Mucosa of stomach (tissue), 1 donor: ENCODE measurements around the gene RBM43.
"Not testable (repeated sequence)": the region's sequence is repeated elsewhere in the genome, so short reads cannot be mapped to it uniquely, and the experiment has no call there.

Source experiments
- H3K27me3 ChIP-seq: one replicate; pipeline ENCODE4 v1.7.0; 2013; ENCODE audit warnings: mild to moderate bottlenecking, low read length; ENCODE audit not compliant: control insufficient read depth, insufficient read depth
- H3K36me3 ChIP-seq: one replicate; pipeline ENCODE4 v1.7.0; 2013; ENCODE audit warnings: low read length; ENCODE audit not compliant: control insufficient read depth, insufficient read depth
- H3K4me1 ChIP-seq: one replicate; pipeline ENCODE4 v1.7.0; 2013; ENCODE audit warnings: mild to moderate bottlenecking, low read length; ENCODE audit not compliant: control insufficient read depth, insufficient read depth
- H3K4me3 ChIP-seq: one replicate; pipeline ENCODE4 v1.7.0; 2013; ENCODE audit warnings: low read length
- H3K9ac ChIP-seq: one replicate; pipeline ENCODE4 v1.7.0; 2013; ENCODE audit warnings: mild to moderate bottlenecking, low read length, moderate library complexity
- H3K9me3 ChIP-seq: one replicate; pipeline ENCODE4 v1.7.0; 2013; ENCODE audit warnings: mild to moderate bottlenecking, low read length, moderate library complexity; ENCODE audit not compliant: control insufficient read depth
- donor health status: Pancreatic carcinoma.

RBM43 gene

GRCh38 chr2:151239624-151240023 lies 22.0 kb downstream of the RBM43 start:
- Histone ChIP-seq H3K4me3 (no peak overlapping the region), H3K9ac (no peak overlapping the region), H3K36me3 (no peaks in the 10 kb centered on the region), H3K27me3 (no peaks in the 10 kb centered on the region), H3K9me3 (no peaks in the 10 kb centered on the region), H3K4me1 (no peaks in the 10 kb centered on the region)

GRCh38 chr2:151238527-151239487 lies 22.9 kb downstream of the RBM43 start:
- H3K9ac ChIP-seq: no peak overlapping the region

DNA sequence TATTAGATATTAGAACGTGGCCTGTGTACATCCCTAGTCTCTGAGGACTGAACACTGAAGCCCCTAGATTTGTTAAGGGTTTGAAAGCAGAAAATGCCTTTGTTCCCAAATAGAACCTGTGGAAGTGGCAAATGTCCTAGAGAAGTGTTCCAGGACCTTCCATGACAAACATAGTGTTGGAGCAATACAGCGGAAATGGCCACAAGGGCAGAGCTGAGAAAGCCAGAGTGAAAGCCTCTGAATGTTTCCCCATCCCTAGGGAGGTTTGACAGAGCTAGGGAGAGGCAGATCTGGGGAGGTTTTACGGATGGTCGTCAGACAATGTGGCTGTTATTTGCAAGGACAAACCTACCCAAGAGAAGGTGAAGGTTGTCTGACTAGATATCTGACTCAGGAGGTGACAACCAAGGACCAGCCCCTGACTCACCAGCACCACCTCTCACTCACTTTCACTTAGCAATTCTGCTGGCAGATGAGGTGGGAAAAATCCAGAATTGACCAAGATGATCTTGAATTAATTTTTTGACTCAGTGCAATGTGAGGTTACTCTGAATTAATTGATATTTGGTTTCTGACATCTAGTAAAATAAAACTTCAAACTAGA lies 24.1 kb downstream of the RBM43 start:
- Histone ChIP-seq H3K4me1 (no peaks in the 10 kb centered on the region), H3K27me3 (no peaks in the 10 kb centered on the region), H3K9ac (no peak overlapping the region), H3K9me3 (no peaks in the 10 kb centered on the region), H3K4me3 (no peak overlapping the region), H3K36me3 (no peaks in the 10 kb centered on the region)

More at GRCh38 chr2:151238527-151239487, 22.9 kb downstream of the RBM43 start:
- Histone ChIP-seq H3K27me3 (no peaks in the 10 kb centered on the region), H3K9me3 (no peaks in the 10 kb centered on the region), H3K4me3 (no peak overlapping the region), H3K4me1 (no peaks in the 10 kb centered on the region), H3K36me3 (no peaks in the 10 kb centered on the region)

GRCh38 chr2:151233760-151234159 lies 27.9 kb downstream of the RBM43 start:
- H3K27me3 ChIP-seq, H3K4me1 ChIP-seq, H3K9ac ChIP-seq, H3K9me3 ChIP-seq, H3K36me3 ChIP-seq, H3K4me3 ChIP-seq: not testable (repeated sequence)

DNA sequence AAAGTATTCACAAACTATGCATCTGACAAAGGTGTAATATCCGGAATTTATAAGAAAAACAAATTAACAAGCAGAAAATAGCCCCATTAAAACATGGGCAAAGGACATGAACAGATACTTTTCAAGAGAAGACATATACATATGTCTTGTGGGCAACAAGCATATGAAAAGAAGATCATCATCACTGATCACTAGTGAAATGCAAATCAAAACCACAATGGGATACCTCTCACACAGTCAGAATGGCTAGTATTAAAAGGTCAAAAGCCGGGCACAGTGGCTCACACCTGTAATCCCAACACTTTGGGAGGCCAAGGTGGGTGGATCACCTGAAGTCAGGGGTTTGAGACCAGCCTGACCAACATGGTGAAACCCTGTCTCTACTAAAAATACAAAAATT lies 28.4 kb downstream of the RBM43 start:
- not testable (repeated sequence) for H3K4me1 ChIP-seq, H3K4me3 ChIP-seq, H3K36me3 ChIP-seq, H3K9ac ChIP-seq, H3K27me3 ChIP-seq, H3K9me3 ChIP-seq

DNA sequence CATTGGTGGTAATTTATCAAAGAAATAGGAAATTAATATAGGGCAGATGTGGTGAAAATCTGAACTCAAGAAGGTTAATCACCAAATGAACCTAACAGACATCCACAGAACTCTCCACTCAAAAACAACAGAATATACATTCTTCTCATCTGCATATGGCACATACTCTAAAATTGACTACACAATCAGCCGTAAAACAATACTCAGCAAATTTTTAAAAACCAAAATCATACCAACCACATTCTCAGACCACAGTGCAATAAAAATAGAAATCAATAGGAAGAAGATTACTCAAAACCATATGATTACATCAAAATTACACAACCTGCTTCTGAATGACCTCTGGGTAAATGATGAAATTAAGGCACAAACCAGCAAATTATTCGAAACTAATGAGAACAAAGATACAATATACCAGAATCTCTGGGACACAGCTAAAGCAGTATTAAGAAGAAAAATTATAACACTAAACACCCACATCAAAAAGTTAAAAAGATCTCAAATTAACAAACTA lies 31.0 kb downstream of the RBM43 start:
- no peaks in the 10 kb centered on the region for H3K36me3 ChIP-seq
- H3K9ac ChIP-seq: no peak overlapping the region
- no peak overlapping the region for H3K4me3 ChIP-seq
- H3K27me3 ChIP-seq: no peaks in the 10 kb centered on the region
- no peaks in the 10 kb centered on the region for H3K4me1 ChIP-seq
- no peaks in the 10 kb centered on the region for H3K9me3 ChIP-seq

GRCh38 chr2:151228847-151229512 lies 32.7 kb downstream of the RBM43 start:
- Histone ChIP-seq H3K9me3 (no peaks in the 10 kb centered on the region), H3K4me3 (no peak overlapping the region), H3K9ac (no peak overlapping the region), H3K36me3 (no peaks in the 10 kb centered on the region), H3K27me3 (no peaks in the 10 kb centered on the region), H3K4me1 (no peaks in the 10 kb centered on the region)

DNA sequence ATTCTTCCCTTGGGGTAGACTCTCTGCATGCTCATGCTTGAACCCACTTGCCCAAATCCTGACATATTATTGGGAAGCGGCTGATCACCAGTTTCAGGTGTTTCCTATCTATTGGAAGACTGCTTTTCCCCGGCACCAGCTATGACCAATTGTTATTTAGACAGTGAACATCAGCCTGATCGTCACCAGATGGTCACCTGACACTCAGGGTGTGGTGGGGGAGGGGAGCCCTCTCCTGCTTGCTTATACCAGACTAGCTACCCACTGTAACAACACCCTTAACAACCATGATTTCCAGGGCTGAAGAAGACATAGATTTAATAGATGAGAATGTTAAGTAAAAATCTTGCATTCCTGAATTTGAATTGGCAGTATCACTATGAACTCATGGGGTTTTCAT lies 44.3 kb downstream of the RBM43 start:
- Histone ChIP-seq H3K36me3 (no peaks in the 10 kb centered on the region), H3K9ac (no peak overlapping the region), H3K9me3 (no peaks in the 10 kb centered on the region), H3K27me3 (no peaks in the 10 kb centered on the region), H3K4me1 (no peaks in the 10 kb centered on the region), H3K4me3 (no peak overlapping the region)

- Histone ChIP-seq H3K9me3 (no peaks in the 10 kb centered on the region), H3K4me3 (no peak overlapping the region), H3K36me3 (no peaks in the 10 kb centered on the region), H3K9ac (no peak overlapping the region), H3K4me1 (no peaks in the 10 kb centered on the region), H3K27me3 (no peaks in the 10 kb centered on the region)
These were observed 54.6 kb downstream of the RBM43 start for GRCh38 chr2:151207100-151207499.

DNA sequence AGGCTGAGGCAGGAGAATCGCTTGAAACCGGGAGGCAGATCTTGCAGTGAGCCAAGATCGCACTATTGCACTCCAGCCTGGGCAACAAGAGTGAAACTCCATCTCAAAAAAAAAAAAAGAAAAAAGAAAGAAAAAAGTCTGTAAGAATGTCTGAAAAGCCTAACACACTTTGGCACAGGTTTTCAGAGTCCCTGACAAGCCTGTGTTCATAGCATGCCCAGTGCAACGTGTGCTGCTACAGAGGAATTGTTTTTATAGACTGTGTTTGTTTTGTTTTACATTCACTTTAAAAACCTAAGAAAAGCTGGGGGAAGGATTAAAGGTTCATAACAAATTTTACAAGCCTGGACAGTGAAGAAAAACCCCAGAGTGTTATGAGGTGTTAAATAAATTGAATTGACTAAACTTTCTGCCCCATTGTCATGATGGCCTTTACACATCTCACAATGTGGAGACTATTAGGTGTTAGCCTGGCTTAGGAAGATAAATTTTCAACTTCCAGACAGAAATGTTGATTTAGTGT lies 55.2 kb downstream of the RBM43 start:
- no peaks in the 10 kb centered on the region for H3K36me3 ChIP-seq
- no peaks in the 10 kb centered on the region for H3K4me1 ChIP-seq
- no peak overlapping the region for H3K9ac ChIP-seq
- no peak overlapping the region for H3K4me3 ChIP-seq
- no peaks in the 10 kb centered on the region for H3K27me3 ChIP-seq
- no peaks in the 10 kb centered on the region for H3K9me3 ChIP-seq

DNA sequence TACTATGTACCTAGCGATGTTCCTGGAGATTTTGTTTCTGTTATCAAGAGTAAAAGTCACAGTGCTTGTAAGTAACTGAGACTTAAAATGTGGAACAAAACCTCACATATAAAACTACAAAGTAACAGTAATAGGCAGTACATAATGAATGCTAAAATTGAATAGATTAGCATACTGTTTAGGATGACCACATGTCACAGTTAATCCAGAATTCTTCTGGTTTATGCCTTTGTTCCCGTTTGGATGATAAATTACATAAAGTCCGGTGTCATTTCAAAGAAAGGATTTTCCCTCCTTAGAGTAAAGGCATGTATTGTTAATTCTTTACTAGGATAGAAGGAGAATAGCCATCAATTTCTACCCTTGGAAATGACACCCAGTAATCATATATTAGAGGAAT lies 56.1 kb downstream of the RBM43 start:
- no peaks in the 10 kb centered on the region for H3K4me1 ChIP-seq

DNA sequence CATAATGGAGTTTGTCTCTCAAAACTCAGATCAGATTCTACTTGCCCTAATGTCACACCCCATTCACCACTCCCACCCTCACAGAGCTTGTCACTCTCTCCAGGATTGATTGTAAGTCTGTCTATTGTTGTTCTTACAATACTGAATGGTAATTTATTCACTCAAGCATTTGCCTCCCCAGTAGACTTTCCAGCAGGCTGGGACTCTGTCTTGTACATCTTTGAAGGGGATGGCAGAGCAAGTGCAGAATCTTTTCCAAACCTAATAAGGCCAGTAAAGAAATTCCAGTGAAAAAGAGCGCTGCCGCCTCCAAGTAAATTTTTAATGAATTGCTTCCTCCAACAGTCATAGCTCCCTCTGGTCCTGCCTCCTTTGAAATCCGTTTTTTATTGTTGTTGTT lies 56.9 kb downstream of the RBM43 start:
- no peaks in the 10 kb centered on the region for H3K4me1 ChIP-seq
- no peak overlapping the region for H3K9ac ChIP-seq
- no peaks in the 10 kb centered on the region for H3K27me3 ChIP-seq
- H3K4me3 ChIP-seq: no peak overlapping the region
- H3K36me3 ChIP-seq: no peaks in the 10 kb centered on the region
- H3K9me3 ChIP-seq: no peaks in the 10 kb centered on the region

More for the DNA sequence above, 56.1 kb downstream of the RBM43 start:
- no peaks in the 10 kb centered on the region for H3K36me3 ChIP-seq
- no peak overlapping the region for H3K4me3 ChIP-seq
- H3K27me3 ChIP-seq: no peaks in the 10 kb centered on the region
- H3K9me3 ChIP-seq: no peaks in the 10 kb centered on the region
- H3K9ac ChIP-seq: no peak overlapping the region
